Coronary artery (tissue), 2 donors: Measurements from ENCODE around the gene TMEM205.

ENCODE experiments used
- DNase-seq: peaks from one replicate; pipeline ENCODE4 v3.0.0-alpha.2; 2017; ENCODE audit warnings: low spot score
- H3K27ac ChIP-seq, 2 donors: fragments of 200-600 bp; sonication (generic); one replicate each; pipeline ENCODE4 v1.5.1; 2016 to 2019
- H3K4me3 ChIP-seq: fragments of 200-600 bp; sonication (generic); 2 replicates; pipeline ENCODE4 v1.5.1; 2016; ENCODE audit warnings: mild to moderate bottlenecking, moderate library complexity
- CTCF ChIP-seq: fragments of 200-600 bp; sonication (generic); IDR thresholded peaks from one replicate; pipeline ENCODE4 v1.5.1; 2019; ENCODE audit warnings: antibody characterized with exemption

Gene TMEM205

GRCh38 chr19:11295180-11295579, 50.9 kb downstream of the TMEM205 start:
- Histone ChIP-seq H3K27ac (no peak overlapping the region), H3K4me3 (no peak overlapping the region)
- no peak for TF ChIP-seq CTCF
- no peak for DNase-seq

- peak; percentile 93 for TF ChIP-seq CTCF
- peak; percentile 98 for DNase-seq
- Histone ChIP-seq H3K4me3 (peak overlapping the region; percentile 53), H3K27ac (peak overlapping the region; percentile 50 to 68)
Observed at GRCh38 chr19:11293433-11294389, 52.4 kb downstream of the TMEM205 start.
